ENCODE results near the gene LRRC4C.

The LRRC4C gene

GRCh38 chr11:41320238-41320637 lies 139.2 kb downstream of the LRRC4C start:
- no peak for DNase-seq

- no peak for DNase-seq
These were observed 140.0 kb downstream of the LRRC4C start for GRCh38 chr11:41319434-41319833.

- no peak for DNase-seq
These were observed 142.7 kb downstream of the LRRC4C start for GRCh38 chr11:41316751-41317150.

- no peak for DNase-seq
These were observed 146.2 kb downstream of the LRRC4C start for GRCh38 chr11:41313226-41313625.

- DNase-seq: no peak
These were observed 149.7 kb downstream of the LRRC4C start for GRCh38 chr11:41309716-41310115.

- DNase-seq: no peak
These were observed 150.3 kb downstream of the LRRC4C start for GRCh38 chr11:41309111-41309522.

- DNase-seq: no peak
These were observed 151.2 kb downstream of the LRRC4C start for GRCh38 chr11:41308286-41308685.

GRCh38 chr11:41307296-41308080 lies 152.0 kb downstream of the LRRC4C start:
- no peak for DNase-seq

- DNase-seq: no peak
These were observed 153.0 kb downstream of the LRRC4C start for GRCh38 chr11:41306431-41306830.

GRCh38 chr11:41301023-41301422 lies 158.4 kb downstream of the LRRC4C start:
- DNase-seq: no peak

GRCh38 chr11:41289408-41289807 lies 170.0 kb downstream of the LRRC4C start:
- DNase-seq: no peak

- no peak for DNase-seq
These were observed 172.7 kb downstream of the LRRC4C start for GRCh38 chr11:41286751-41287150.

GRCh38 chr11:41284354-41284753 lies 175.1 kb downstream of the LRRC4C start:
- DNase-seq: no peak

GRCh38 chr11:41283191-41283930 lies 176.1 kb downstream of the LRRC4C start:
- DNase-seq: no peak

GRCh38 chr11:41282395-41282794 lies 177.1 kb downstream of the LRRC4C start:
- DNase-seq: no peak

GRCh38 chr11:41281131-41281742 lies 178.2 kb downstream of the LRRC4C start:
- DNase-seq: no peak

- DNase-seq: no peak
These were observed 184.6 kb downstream of the LRRC4C start for GRCh38 chr11:41274831-41275230.

- DNase-seq: no peak
These were observed 185.5 kb downstream of the LRRC4C start for GRCh38 chr11:41273908-41274307.

GRCh38 chr11:41267451-41267850 lies 192.0 kb downstream of the LRRC4C start:
- no peak for DNase-seq

GRCh38 chr11:41256041-41256440 lies 203.4 kb downstream of the LRRC4C start:
- DNase-seq: no peak

GRCh38 chr11:41254966-41255365 lies 204.5 kb downstream of the LRRC4C start:
- DNase-seq: no peak

- DNase-seq: no peak
These were observed 209.0 kb downstream of the LRRC4C start for GRCh38 chr11:41250408-41250935.

- DNase-seq: no peak
These were observed 211.8 kb downstream of the LRRC4C start for GRCh38 chr11:41247621-41248020.

- DNase-seq: no peak
These were observed 213.1 kb downstream of the LRRC4C start for GRCh38 chr11:41246399-41246745.

Data from hematopoietic multipotent progenitor cell treated with erythropoietin and hydrocortisone succinate and interleukin-3 and kit ligand, for 8 days (in vitro differentiated cells).